ENCODE data around the gene BRIP1. TPM values are rescaled to one million over a fixed set of nuclear protein-coding genes. Genes with fewer than 3 reads are reported as not detected.
"Not testable (repeated sequence)": the region's sequence is repeated elsewhere in the genome, so short reads cannot be mapped to it uniquely, and the experiment has no call there.

The BRIP1 gene
- total RNA-seq, 1 donor = 3.3 TPM

DNA sequence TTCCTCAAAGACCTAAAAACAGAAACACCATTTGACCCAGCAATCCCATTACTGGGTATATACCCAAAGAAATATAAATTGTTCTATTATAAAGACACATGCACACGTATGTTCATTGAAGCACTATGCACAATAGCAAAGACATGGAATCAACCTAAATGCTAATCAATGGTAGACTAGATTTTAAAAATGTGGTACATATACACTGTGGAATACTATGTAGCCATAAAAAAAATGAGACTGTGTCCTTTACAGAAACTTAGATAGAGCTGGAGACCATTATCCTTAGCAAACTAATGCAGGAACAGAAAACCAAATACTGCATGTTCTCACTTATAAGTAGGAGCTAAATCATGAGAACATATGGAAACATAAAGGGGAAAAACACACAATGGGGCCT is 36.5 kb downstream of the BRIP1 start:
- H3K9me3 ChIP-seq (ENCODE audit: low read depth, low read length); H3K27me3 ChIP-seq (ENCODE audit: insufficient read depth, low read length); H3K4me1 ChIP-seq (ENCODE audit: insufficient read depth, low read length); H3K4me3 ChIP-seq (ENCODE audit: low read length): not testable (repeated sequence)

DNA sequence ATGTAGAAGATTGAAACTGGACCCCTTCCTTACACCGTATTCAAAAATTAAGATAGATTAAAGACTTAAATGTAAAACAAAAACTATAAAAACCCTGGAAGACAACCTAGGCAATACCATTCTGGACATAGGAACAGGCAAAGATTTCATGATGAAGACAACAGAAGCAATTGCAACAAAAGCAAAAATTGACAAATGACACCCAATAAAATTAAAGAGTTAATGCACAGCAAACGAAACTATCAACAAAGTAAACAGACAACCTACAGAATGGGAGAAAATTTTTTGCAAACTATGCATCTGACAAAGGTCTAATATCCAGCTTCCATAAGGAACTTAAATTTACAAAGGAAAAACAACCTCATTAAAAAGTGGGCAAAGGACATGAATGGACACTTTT is 37.1 kb downstream of the BRIP1 start:
- H3K27me3 ChIP-seq (ENCODE audit: insufficient read depth, low read length); H3K9me3 ChIP-seq (ENCODE audit: low read depth, low read length); H3K4me3 ChIP-seq (ENCODE audit: low read length); H3K4me1 ChIP-seq (ENCODE audit: insufficient read depth, low read length): not testable (repeated sequence)

DNA sequence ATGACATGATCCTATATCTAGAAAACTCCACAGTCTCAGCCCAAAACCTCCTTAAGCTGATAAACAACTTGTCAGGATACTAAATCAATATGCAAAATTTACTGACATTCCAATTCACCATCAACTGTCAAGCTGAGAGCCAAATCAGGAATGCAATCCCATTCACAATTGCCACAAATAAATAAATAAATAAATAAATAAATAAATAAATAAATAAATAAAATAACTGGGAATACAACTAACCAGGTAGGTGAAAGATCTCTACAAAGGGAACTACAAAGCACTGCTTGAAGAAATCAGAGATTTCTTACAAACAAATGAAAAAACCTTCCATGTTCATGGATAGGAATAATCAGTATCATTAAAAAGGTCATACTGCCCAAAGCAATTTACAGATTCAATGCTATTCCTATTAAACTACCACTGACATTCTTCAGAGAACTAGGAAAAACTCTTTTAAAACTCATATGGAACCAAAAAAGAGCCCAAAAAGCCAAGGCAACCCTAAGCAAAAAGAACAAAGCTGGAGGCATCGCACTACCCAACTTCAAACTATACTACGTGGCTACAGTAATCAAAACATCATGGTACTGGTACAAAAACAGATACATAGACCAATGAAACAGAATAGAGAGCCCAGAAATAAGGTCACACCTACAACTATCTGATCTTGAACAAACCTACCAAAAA is 37.7 kb downstream of the BRIP1 start:
- Histone ChIP-seq H3K4me3 (ENCODE audit: low read length) (no peak overlapping the region), H3K4me1 (ENCODE audit: insufficient read depth, low read length) (no peaks in the 10 kb centered on the region), H3K27me3 (ENCODE audit: insufficient read depth, low read length) (no peaks in the 10 kb centered on the region), H3K9me3 (ENCODE audit: low read depth, low read length) (no peaks in the 10 kb centered on the region)

DNA sequence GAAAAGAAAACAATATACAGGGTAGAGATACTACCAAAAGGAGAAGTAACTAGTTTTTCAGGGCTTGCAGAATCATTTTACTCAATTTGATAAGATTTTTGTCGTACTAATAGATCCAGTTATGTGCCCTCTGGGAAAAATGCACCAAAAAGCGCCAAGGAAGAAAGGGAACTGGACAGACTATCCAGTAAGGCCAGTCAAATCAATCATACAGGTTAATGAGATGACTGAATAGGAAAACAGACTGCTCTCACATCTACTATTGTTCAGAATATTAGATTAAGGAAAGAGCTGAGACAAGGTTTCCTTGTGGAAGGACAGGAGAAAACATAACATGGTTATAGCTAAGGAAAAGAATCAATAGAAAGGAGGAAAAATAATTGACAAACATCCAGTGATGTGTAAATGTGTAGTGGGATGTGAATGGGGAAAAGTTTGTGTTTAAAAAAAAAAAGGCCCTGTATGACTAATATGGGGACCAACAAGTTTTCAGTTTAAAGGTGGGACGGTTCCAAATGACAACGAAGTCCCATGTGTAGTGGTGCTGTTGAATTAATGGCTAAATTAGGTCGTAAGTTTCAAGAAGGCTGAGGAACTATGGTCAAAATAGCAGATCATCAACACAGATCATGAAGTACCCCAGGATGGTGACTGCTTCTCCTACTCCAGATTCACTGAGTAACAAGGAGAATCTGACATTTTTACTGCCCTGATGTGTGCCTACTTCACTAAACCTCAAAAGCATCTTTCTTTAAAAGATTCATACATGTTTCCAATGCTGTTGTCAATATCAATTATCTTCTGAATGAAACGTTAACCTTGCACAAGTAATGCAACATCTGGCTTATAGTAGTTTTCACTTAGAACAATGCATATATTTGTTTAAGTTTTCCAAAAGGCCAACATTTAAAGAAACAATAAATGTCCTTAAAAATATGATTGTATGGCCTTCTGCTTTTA is 40.7 kb downstream of the BRIP1 start:
- Histone ChIP-seq H3K4me3 (ENCODE audit: low read length) (no peak overlapping the region), H3K4me1 (ENCODE audit: insufficient read depth, low read length) (no peaks in the 10 kb centered on the region), H3K27me3 (ENCODE audit: insufficient read depth, low read length) (no peaks in the 10 kb centered on the region), H3K9me3 (ENCODE audit: low read depth, low read length) (no peaks in the 10 kb centered on the region)

DNA sequence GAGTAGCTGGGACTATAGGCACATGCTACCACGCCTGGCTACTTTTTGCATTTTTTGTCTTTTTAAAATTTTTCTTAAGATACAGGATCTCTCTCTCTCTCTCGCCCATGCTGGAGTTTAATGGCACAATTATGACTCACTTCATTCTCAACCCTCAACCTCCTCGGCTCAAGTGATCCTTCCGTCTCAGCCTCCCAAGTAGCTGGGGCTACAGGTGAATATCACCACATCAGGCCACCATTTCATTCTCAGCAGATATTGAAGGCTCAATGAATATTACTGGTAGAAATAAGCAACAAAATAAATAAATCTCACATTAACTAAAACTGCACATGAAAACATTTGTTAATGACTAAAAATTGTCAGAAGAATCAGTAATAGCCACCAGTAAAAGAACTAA is 41.7 kb downstream of the BRIP1 start:
- Histone ChIP-seq H3K4me1 (ENCODE audit: insufficient read depth, low read length) (no peaks in the 10 kb centered on the region), H3K27me3 (ENCODE audit: insufficient read depth, low read length) (no peaks in the 10 kb centered on the region), H3K4me3 (ENCODE audit: low read length) (no peak overlapping the region), H3K9me3 (ENCODE audit: low read depth, low read length) (no peaks in the 10 kb centered on the region)

DNA sequence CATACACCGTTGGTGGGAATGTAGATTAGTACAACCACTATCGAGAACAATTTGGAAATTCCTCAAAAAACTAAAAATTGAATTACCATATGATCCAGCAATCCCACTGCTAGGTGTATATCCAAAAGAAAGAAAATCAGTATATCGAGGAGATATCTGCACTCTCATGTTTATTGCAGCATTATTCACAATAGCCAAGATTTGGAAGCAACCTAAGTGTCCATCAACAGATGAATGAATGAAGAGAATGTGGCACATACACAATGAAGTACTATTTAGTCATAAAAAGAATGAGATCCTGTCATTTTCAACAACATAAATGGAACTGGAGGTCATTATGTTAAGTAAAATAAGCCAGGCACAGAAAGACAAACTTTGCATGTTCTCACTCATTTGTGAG is 44.1 kb downstream of the BRIP1 start:
- H3K4me1 ChIP-seq (ENCODE audit: insufficient read depth, low read length); H3K9me3 ChIP-seq (ENCODE audit: low read depth, low read length); H3K4me3 ChIP-seq (ENCODE audit: low read length); H3K27me3 ChIP-seq (ENCODE audit: insufficient read depth, low read length): not testable (repeated sequence)

DNA sequence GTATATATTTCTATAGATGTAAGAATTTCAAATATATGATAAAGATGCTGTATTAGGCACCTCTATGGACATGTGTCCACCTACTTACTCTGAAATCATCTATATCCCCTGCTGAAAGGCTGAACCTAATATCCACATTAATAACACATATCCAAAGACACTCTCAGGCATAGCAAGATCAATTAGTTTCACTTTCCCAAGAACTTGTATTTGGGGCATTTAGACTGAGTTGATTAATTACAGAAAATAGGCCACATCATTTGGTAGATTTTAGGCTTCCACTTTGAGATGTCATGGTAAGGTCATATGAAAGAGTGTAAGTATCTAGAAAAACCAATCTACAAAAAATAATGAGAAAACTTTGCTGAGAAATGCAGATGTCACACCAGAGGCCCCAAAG is 45.1 kb downstream of the BRIP1 start:
- Histone ChIP-seq H3K4me1 (ENCODE audit: insufficient read depth, low read length) (peaks cover 6% of the 10 kb centered on the region), H3K27me3 (ENCODE audit: insufficient read depth, low read length) (no peaks in the 10 kb centered on the region), H3K4me3 (ENCODE audit: low read length) (no peak overlapping the region), H3K9me3 (ENCODE audit: low read depth, low read length) (no peaks in the 10 kb centered on the region)

DNA sequence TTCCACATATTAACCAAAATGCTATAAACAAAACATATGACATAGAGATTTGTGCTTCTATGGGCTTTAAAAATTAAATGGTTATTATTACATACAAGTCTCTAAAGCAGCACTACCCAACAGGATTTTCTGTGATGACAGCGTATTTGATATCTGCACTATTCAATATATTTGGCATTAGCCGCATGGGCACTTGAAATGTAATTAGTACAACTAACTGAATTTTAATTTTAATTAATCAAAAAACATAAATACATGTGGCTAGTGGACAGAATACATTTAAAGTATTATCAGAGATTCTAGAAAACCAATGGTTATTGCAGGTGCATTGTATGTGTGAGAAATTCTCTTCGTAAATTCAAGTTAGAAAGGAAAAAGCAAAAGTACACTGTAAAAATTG is 45.9 kb downstream of the BRIP1 start:
- Histone ChIP-seq H3K27me3 (ENCODE audit: insufficient read depth, low read length) (no peaks in the 10 kb centered on the region), H3K4me1 (ENCODE audit: insufficient read depth, low read length) (peaks cover 6% of the 10 kb centered on the region), H3K4me3 (ENCODE audit: low read length) (no peak overlapping the region), H3K9me3 (ENCODE audit: low read depth, low read length) (no peaks in the 10 kb centered on the region)

DNA sequence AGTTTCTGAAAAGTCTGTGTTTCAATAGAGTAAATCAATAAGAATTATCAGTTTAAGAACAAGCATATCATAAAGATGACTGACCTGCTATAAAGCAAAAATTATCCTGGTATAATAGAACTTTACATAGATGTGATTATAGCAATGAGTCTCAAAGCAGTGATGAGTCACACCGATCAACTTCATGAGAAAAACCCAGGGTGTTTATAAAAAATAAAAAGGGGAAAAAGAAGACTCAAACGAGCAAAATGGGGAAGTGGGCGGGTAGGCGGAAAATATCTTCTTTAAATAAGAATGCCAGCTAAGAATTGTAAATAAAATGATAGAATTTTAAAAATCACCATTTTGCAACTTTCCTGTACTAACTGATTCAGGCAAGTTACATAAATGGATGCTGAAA is 46.8 kb downstream of the BRIP1 start:
- Histone ChIP-seq H3K4me1 (ENCODE audit: insufficient read depth, low read length) (peaks cover 6% of the 10 kb centered on the region), H3K4me3 (ENCODE audit: low read length) (no peak overlapping the region), H3K9me3 (ENCODE audit: low read depth, low read length) (no peaks in the 10 kb centered on the region), H3K27me3 (ENCODE audit: insufficient read depth, low read length) (no peaks in the 10 kb centered on the region)

DNA sequence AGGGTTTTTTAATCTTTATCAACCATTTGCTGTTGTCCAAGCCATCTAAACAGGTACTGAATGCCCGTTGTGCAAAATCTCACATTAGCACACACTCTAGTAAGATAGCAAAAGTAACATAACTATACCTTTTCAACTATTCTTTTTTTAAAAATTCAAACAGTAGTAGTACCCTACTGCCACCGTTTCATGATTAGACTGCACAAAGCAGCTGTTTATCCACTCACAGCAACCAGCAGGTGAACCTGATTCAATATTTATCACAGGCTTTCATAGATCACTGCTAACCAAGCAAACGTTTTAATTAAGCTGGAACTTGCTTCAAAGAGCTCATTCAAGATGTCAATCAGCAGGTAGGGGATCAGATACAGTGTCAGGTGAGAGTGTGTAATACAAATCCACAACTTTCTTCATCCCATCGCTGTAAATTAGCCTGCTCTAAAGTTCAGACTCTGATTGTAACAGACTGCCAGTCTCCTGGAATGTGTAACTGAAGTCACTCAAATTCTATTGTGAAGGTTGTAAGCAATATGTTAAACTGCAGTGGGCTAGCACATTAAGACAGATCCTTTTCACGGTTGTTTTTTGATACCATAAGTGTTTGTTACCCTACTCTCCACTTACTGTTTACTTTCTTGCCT is 47.3 kb downstream of the BRIP1 start:
- Histone ChIP-seq H3K9me3 (ENCODE audit: low read depth, low read length) (no peaks in the 10 kb centered on the region), H3K4me3 (ENCODE audit: low read length) (no peak overlapping the region)

DNA sequence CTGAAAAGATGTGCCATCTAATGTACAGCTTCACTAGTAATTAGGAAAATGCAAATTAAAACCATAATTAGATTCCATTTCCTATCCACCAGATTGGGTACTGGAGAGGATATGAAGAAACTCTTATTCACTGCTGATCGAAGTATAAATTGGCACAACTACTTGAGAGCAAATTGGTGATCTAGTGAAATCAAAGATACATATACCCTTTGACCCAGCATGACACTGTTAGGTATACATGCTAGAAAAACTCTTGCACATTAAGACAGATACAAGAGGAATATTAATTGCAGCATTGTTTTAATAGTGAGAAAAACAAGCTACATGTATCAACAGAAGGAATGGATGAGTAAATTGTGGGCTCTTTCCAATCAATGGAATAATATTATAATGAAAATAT is 48.8 kb downstream of the BRIP1 start:
- H3K4me1 ChIP-seq (ENCODE audit: insufficient read depth, low read length) = peaks cover 11% of the 10 kb centered on the region
- no peaks in the 10 kb centered on the region for H3K27me3 ChIP-seq (ENCODE audit: insufficient read depth, low read length)
- H3K4me3 ChIP-seq (ENCODE audit: low read length) = no peak overlapping the region
- H3K9me3 ChIP-seq (ENCODE audit: low read depth, low read length) = no peaks in the 10 kb centered on the region

More for the DNA sequence above, 47.3 kb downstream of the BRIP1 start:
- no peaks in the 10 kb centered on the region for H3K27me3 ChIP-seq (ENCODE audit: insufficient read depth, low read length)
- peaks cover 6% of the 10 kb centered on the region for H3K4me1 ChIP-seq (ENCODE audit: insufficient read depth, low read length)

DNA sequence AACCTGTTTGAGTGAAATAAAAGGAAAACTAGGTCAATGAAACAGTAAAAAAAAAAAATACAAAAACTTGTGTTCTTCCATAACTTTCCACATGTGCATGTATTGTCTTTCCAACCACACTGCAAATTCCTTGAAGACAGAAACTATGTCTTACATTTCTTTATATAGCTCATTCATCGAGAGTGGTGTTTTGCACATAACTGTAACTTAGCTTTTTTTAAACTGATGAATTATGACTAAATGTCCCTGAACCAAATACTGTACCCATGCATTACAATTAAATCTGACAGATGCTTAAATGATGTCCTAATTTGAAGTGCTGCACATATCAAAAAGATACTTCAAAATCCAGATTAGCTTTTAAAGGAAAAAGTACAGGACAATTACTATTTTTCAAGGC is 50.1 kb downstream of the BRIP1 start:
- H3K9me3 ChIP-seq (ENCODE audit: low read depth, low read length) = no peaks in the 10 kb centered on the region
- no peaks in the 10 kb centered on the region for H3K27me3 ChIP-seq (ENCODE audit: insufficient read depth, low read length)
- no peak overlapping the region for H3K4me3 ChIP-seq (ENCODE audit: low read length)
- peaks cover 11% of the 10 kb centered on the region for H3K4me1 ChIP-seq (ENCODE audit: insufficient read depth, low read length)

DNA sequence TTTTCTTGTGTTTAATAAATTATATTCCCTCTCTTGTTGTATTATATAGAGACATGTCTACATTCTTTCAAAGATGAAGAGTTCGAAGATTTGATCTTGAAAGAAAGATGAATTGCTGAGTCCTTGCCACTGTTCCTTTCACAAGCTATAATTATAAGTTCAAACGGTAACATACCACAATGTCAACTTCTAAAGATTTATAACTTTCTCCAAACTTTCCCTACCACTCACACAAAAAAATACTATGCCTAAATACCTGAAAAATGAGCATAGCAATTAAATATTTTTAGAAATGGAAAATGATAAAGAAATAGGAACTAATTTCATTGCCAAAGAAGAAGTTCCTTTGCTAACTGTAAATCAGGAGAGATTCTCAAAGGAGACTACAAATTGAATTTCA is 50.6 kb downstream of the BRIP1 start:
- H3K4me3 ChIP-seq (ENCODE audit: low read length) = no peak overlapping the region
- H3K27me3 ChIP-seq (ENCODE audit: insufficient read depth, low read length) = no peaks in the 10 kb centered on the region
- no peaks in the 10 kb centered on the region for H3K9me3 ChIP-seq (ENCODE audit: low read depth, low read length)
- H3K4me1 ChIP-seq (ENCODE audit: insufficient read depth, low read length) = peaks cover 11% of the 10 kb centered on the region

DNA sequence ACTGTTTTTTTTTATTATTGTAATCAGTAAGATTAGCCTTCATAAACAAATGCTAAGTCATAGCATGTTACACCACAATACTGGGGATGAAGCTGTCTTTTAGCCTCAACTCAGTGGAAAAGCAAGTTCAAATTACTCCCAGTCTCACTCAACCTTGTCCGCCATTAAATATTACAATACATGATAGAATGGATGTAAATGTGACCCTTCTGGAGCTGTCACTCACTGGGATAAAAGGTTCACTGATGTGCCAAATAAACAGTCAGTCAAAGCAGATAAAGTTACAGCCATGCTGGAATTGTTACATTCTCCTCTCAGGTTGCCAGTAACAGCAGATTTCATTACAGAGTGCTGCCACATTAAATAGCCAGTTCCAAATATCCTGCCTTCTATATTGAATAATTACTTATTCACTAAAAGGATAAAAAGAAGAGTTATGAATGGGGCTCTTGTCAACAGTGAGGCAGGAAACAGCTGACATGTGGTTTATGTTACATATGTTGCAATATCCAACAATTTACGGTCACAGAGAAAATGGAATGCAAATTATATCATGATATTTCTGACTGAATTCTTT is 53.4 kb downstream of the BRIP1 start:
- Histone ChIP-seq H3K4me3 (ENCODE audit: low read length) (no peak overlapping the region), H3K4me1 (ENCODE audit: insufficient read depth, low read length) (peaks cover 5% of the 10 kb centered on the region), H3K9me3 (ENCODE audit: low read depth, low read length) (no peaks in the 10 kb centered on the region), H3K27me3 (ENCODE audit: insufficient read depth, low read length) (no peaks in the 10 kb centered on the region)

DNA sequence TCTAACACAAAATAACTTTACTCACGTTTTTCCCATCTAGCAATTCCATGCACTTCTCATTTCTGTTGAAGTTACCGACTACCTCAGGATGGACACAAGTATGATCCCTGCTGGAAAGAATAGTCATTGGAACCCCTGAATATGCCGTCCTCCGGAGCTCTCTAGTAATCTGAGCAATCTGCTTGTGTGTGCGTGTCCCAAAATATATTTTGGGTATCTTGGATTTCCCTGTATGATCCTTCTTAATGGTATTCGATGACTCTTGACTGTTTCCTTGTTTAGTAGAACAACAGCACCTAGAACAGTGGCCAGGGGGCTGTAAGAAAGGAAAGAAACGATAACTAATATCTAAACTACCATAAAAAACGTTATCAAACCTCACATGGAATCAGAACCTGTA is 54.9 kb downstream of the BRIP1 start:
- no peaks in the 10 kb centered on the region for H3K27me3 ChIP-seq (ENCODE audit: insufficient read depth, low read length)
- no peak overlapping the region for H3K4me3 ChIP-seq (ENCODE audit: low read length)
- no peaks in the 10 kb centered on the region for H3K9me3 ChIP-seq (ENCODE audit: low read depth, low read length)
- H3K4me1 ChIP-seq (ENCODE audit: insufficient read depth, low read length) = peaks cover 5% of the 10 kb centered on the region
